Liver (tissue), 9 donors: Measurements from ENCODE around the gene CAPN15. TPM values are rescaled to one million over a fixed set of nuclear protein-coding genes. Genes with fewer than 3 reads are reported as not detected.

Experiments
- DNase-seq: peaks from one replicate; pipeline ENCODE4 v3.0.0-alpha.2; 2017; ENCODE audit warnings: low spot score
- H3K27ac ChIP-seq, 2 donors: one replicate each; pipeline ENCODE4 v1.7.0; 2013; ENCODE audit warnings: inconsistent platforms in 2 of 2, low read length in 2 of 2, control low read depth in 1 of 2, low read depth in 1 of 2, mild to moderate bottlenecking in 1 of 2
- H3K27me3 ChIP-seq, 4 donors: one replicate each; pipeline versions ENCODE4 v1.6.1 to v1.7.0; 2013; ENCODE audit warnings: low read length in 3 of 4, inconsistent platforms in 1 of 4, mild to moderate bottlenecking in 1 of 4, moderate library complexity in 1 of 4; ENCODE audit not compliant: control insufficient read depth in 4 of 4, insufficient read depth in 4 of 4
- H3K36me3 ChIP-seq, 4 donors: one replicate each; pipeline versions ENCODE4 v1.6.1 to v1.7.0; 2013; ENCODE audit warnings: low read length in 3 of 4, mild to moderate bottlenecking in 3 of 4, low read depth in 1 of 4, moderate library complexity in 1 of 4; ENCODE audit not compliant: control insufficient read depth in 4 of 4, insufficient read depth in 3 of 4
- H3K4me1 ChIP-seq, 4 donors: one replicate each; pipeline versions ENCODE4 v1.6.1 to v1.7.0; 2013; ENCODE audit warnings: low read length in 3 of 4, mild to moderate bottlenecking in 3 of 4, moderate library complexity in 1 of 4; ENCODE audit not compliant: control insufficient read depth in 4 of 4, insufficient read depth in 4 of 4
- H3K4me3 ChIP-seq, 3 donors: one replicate each; pipeline versions ENCODE4 v1.6.1 to v1.7.0; 2013; ENCODE audit warnings: low read length in 3 of 3, control low read depth in 1 of 3, low read depth in 1 of 3, mild to moderate bottlenecking in 1 of 3
- H3K9ac ChIP-seq, 2 donors: one replicate each; pipeline ENCODE4 v1.7.0; 2013; ENCODE audit warnings: low read length in 2 of 2, mild to moderate bottlenecking in 2 of 2, moderate library complexity in 2 of 2, control low read depth in 1 of 2, low read depth in 1 of 2
- H3K9me3 ChIP-seq, 4 donors: one replicate each; pipeline versions ENCODE4 v1.6.1 to v1.7.0; 2013; ENCODE audit warnings: low read length in 3 of 4; ENCODE audit not compliant: control insufficient read depth in 4 of 4
- CTCF ChIP-seq: fragments of 150-350 bp; IDR thresholded peaks from 2 replicates; pipeline ENCODE4 v1.5.1; 2017; ENCODE audit warnings: improper control_type of control experiment, low read depth, low read length; ENCODE audit not compliant: missing input control
- EGR1 ChIP-seq, 2 donors: IDR thresholded peaks; 2 replicates each; pipeline ENCODE4 v1.6.1; 2016 to 2018; ENCODE audit warnings: antibody characterized with exemption in 2 of 2, low read depth in 2 of 2
- FOXA1 ChIP-seq: IDR thresholded peaks from 2 replicates; pipeline ENCODE4 v1.6.1; 2016; ENCODE audit warnings: antibody characterized with exemption
- FOXA2 ChIP-seq: IDR thresholded peaks from 2 replicates; pipeline ENCODE4 v1.6.1; 2016; ENCODE audit warnings: antibody characterized with exemption
- GABPA ChIP-seq, 2 donors: IDR thresholded peaks in 1 of 2; conservative IDR thresholded peaks in 1 of 2; 2 replicates each; pipeline ENCODE4 v1.6.1; 2016; ENCODE audit warnings: antibody characterized with exemption in 2 of 2, mild to moderate bottlenecking in 1 of 2, moderate library complexity in 1 of 2
- HNF4A ChIP-seq, 2 donors: conservative IDR thresholded peaks; 2 replicates each; pipeline ENCODE4 v1.6.1; 2016; ENCODE audit warnings: antibody characterized with exemption in 2 of 2, mild to moderate bottlenecking in 2 of 2
- HNF4G ChIP-seq: IDR thresholded peaks from 2 replicates; pipeline ENCODE4 v1.6.1; 2016; ENCODE audit warnings: antibody characterized with exemption
- JUND ChIP-seq, 2 donors: IDR thresholded peaks; 2 replicates each; pipeline ENCODE4 v1.6.1; 2016; ENCODE audit warnings: antibody characterized with exemption in 2 of 2
- MAX ChIP-seq: IDR thresholded peaks from 2 replicates; pipeline ENCODE4 v1.6.1; 2016; ENCODE audit warnings: antibody characterized with exemption
- NR2F2 ChIP-seq: IDR thresholded peaks from 2 replicates; pipeline ENCODE4 v1.6.1; 2016; ENCODE audit warnings: antibody characterized with exemption
- RAD21 ChIP-seq, 2 donors: IDR thresholded peaks; 2 replicates each; pipeline ENCODE4 v1.6.1; 2016; ENCODE audit warnings: antibody characterized with exemption in 2 of 2, mild to moderate bottlenecking in 2 of 2
- REST ChIP-seq: IDR thresholded peaks from 2 replicates; pipeline ENCODE4 v1.6.1; 2016; ENCODE audit warnings: antibody characterized with exemption, mild to moderate bottlenecking
- RXRA ChIP-seq, 2 donors: IDR thresholded peaks; 2 replicates each; pipeline ENCODE4 v1.6.1; 2017 to 2018; ENCODE audit warnings: antibody characterized with exemption in 2 of 2, mild to moderate bottlenecking in 1 of 2
- SP1 ChIP-seq: IDR thresholded peaks from 2 replicates; pipeline ENCODE4 v1.6.1; 2018; ENCODE audit warnings: antibody characterized with exemption, mild to moderate bottlenecking
- TAF1 ChIP-seq: conservative IDR thresholded peaks from 2 replicates; pipeline ENCODE4 v1.6.1; 2016; ENCODE audit warnings: antibody characterized with exemption, mild to moderate bottlenecking
- YY1 ChIP-seq: IDR thresholded peaks from 2 replicates; pipeline ENCODE4 v1.6.1; 2016; ENCODE audit warnings: antibody characterized with exemption, mild to moderate bottlenecking
- ZBTB33 ChIP-seq: IDR thresholded peaks from 2 replicates; pipeline ENCODE4 v1.6.1; 2016; ENCODE audit warnings: antibody characterized with exemption
- WGBS: extraction: QIAGEN DNeasy Blood & Tissue Kit; methylation state at CpG from one replicate; pipeline ENCODE4 v1.1.7; 2013; 5-methylcytosine and 5-hydroxymethylcytosine counted together
- polyA plus RNA-seq, 2 donors: library from polyadenylated mRNA; stranded (reverse) in 1 of 2; unstranded in 1 of 2; fragments of 200-250 nt in 1 of 2; fragments of >200 nt in 1 of 2; fragmentation: Nextera tagmentation in 1 of 2; extraction: Ambion mirVana in 1 of 2; gene quantifications; one replicate each; pipeline versions ENCODE4 v1.2.1 to v1.2.3, GENCODE V29; 2013 to 2015
- total RNA-seq, 2 donors: library from RNA; depleted of rRNA; stranded (reverse); fragments of >200 nt; gene quantifications; one replicate each; pipeline ENCODE4 v1.2.3, GENCODE V29; 2014
- TF ChIP-seq, protein P1 (sequence below): IDR thresholded peaks from 2 replicates; pipeline ENCODE4 v1.6.1; 2016; ENCODE audit warnings: antibody characterized with exemption
- donor health status: healthy.
- donor health status: healthy.
- donor health status: healthy.
- donor health status: healthy.
- donor health status: healthy.

Gene CAPN15
- total and polyA plus RNA-seq, 4 donors, result 5.9 to 37.2 (median 21.6) TPM

GRCh38 chr16:540645-541340 is 13.3 kb downstream of the CAPN15 start (continued):
- TF ChIP-seq ZBTB33 (no peak), REST (no peak), EGR1 (IDR thresholded peaks at IDR 0.05; ENCODE audit: low read depth in 2 of 2) (no peak), HNF4A (conservative IDR thresholded peaks at IDR 0.05) (no peak), JUND (IDR thresholded peaks at IDR 0.05) (no peak)

DNA sequence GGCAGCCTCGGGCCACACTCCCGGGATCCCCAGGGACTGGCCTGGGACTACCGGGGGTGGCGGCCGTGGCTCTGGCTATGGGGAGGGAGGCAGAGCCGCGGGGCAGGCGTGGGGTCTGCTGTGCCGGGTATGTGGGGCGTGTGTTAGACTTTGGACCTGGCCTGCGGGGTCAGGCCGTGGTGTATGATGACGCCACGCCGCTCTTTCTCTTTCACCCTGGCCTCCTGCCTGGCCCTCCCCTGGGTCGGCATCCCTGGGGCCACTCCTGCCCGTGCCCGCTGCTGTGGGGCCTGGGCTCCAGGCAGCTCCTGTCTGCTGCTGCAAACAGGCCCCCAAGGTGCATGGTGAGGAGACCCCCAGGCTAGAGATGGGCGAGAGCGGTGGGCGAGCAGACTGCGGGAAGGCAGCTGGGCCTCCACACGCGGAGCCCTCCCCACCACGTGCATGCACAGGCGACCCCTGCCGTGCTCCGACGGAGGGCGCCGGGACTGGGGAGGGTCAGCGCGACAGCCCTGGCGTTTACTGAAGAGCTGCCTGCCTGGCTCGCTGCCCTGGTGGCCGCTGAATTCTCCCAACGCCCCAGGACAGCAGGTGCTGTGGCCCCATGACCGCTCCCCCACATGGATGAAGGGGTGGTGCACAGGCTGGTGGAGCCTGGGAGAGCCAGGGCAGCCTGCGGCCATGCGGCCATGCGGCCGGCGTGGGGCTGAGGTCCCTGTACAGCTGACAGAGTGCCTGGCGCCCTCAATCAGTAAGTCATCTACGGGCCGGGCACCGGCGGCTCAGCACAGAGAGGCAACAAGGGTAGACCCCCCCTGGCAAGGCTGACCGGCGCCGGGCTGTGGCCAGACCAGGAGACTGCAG is 16.0 kb downstream of the CAPN15 start:
- 50% methylated on average over 51 of the region's 51 CpGs for WGBS
- Histone ChIP-seq H3K27me3 (no peaks in the 10 kb centered on the region), H3K4me1 (peaks cover 12 to 33% (median 23%) of the 10 kb centered on the region in 4 donors), H3K27ac (peak overlapping the region; percentile 82 to 85), H3K36me3 (peaks cover 0 to 6% (median 2%) of the 10 kb centered on the region in 4 donors), H3K4me3 (peak overlapping the region in 1 of 3 donors; percentile 26), H3K9ac (peak overlapping the region; percentile 26 to 60), H3K9me3 (no peaks in the 10 kb centered on the region)
- peak; percentile 97 for TF ChIP-seq HNF4A (conservative IDR thresholded peaks at IDR 0.05)
- no peak for TF ChIP-seq JUND (IDR thresholded peaks at IDR 0.05)
- peak; percentile 89 for TF ChIP-seq SP1
- no peak for TF ChIP-seq CTCF
- TF ChIP-seq GABPA (IDR thresholded peaks at IDR 0.05 in 1 of 2, conservative IDR thresholded peaks at IDR 0.05 in 1 of 2), result no peak
- no peak for TF ChIP-seq REST
- no peak for TF ChIP-seq EGR1 (IDR thresholded peaks at IDR 0.05; ENCODE audit: low read depth in 2 of 2)
- TF ChIP-seq TAF1, result no peak
- peak in 1 of 2 donors; percentile 19 for TF ChIP-seq RAD21 (IDR thresholded peaks at IDR 0.05)
- TF ChIP-seq FOXA1, result no peak
- TF ChIP-seq NR2F2, result no peak
- TF ChIP-seq, protein P1, sequence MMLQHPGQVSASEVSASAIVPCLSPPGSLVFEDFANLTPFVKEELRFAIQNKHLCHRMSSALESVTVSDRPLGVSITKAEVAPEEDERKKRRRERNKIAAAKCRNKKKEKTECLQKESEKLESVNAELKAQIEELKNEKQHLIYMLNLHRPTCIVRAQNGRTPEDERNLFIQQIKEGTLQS, result no peak
- TF ChIP-seq HNF4G, result peak; percentile 92
- no peak for TF ChIP-seq FOXA2
- peak in 1 of 2 donors; percentile 74 for TF ChIP-seq RXRA (IDR thresholded peaks at IDR 0.05)
- no peak for TF ChIP-seq ZBTB33
- no peak for TF ChIP-seq YY1
- no peak for TF ChIP-seq MAX
- peak; percentile 64 for DNase-seq
